Activated CD8-positive, alpha-beta T cell treated with anti-CD3 and anti-CD28 coated beads, Interleukin-2, amount 10 ng/mL, durations not matched to agents 7 days and 5 days (primary cell): Measurements from ENCODE around the gene NFIA. TPM values are rescaled to one million over a fixed set of nuclear protein-coding genes. Genes with fewer than 3 reads are reported as not detected.

Source experiments
- ATAC-seq: fragments of 150-1000 bp; cut with Tn5 transposase; one replicate; pipeline ENCODE4 v1.10.0; 2021; ENCODE audit warnings: moderate library complexity
- CTCF ChIA-PET: fragments of 350-600 bp; sonication (Branson Sonifier 250); formaldehyde crosslinking; loops from one replicate; lab custom pipeline; 2021; ENCODE audit warnings: antibody characterized with exemption; lab: Charles Lee
- POLR2A ChIA-PET: fragments of 350-600 bp; sonication (Branson Sonifier 250); formaldehyde crosslinking; loops from one replicate; lab custom pipeline; 2021; ENCODE audit warnings: antibody characterized with exemption; lab: Charles Lee
- DNase-seq: peaks from one replicate; pipeline ENCODE4 v3.0.0-alpha.2; 2020
- H3K27ac Mint-ChIP-seq: one replicate; pipeline ENCODE4 v1.8.0; 2021; ENCODE audit warnings: mild to moderate bottlenecking, mixed read lengths
- H3K27me3 Mint-ChIP-seq: one replicate; pipeline ENCODE4 v1.8.0; 2021; ENCODE audit warnings: low read depth, mixed read lengths
- H3K36me3 Mint-ChIP-seq: one replicate; pipeline ENCODE4 v1.8.0; 2021; ENCODE audit warnings: low read depth, mixed read lengths
- H3K4me1 Mint-ChIP-seq: one replicate; pipeline ENCODE4 v1.8.0; 2021; ENCODE audit warnings: low read depth, mixed read lengths
- H3K4me3 Mint-ChIP-seq: one replicate; pipeline ENCODE4 v1.8.0; 2021; ENCODE audit warnings: mild to moderate bottlenecking, mixed read lengths
- H3K9me3 Mint-ChIP-seq: one replicate; pipeline ENCODE4 v1.8.0; 2022; ENCODE audit warnings: mixed read lengths; ENCODE audit not compliant: insufficient read depth
- total RNA-seq, 2 experiments: library from RNA; stranded (reverse); gene quantifications; one replicate each; pipeline ENCODE4 v1.2.3, GENCODE V29; 2021

NFIA gene
- total RNA-seq, 2 experiments from 2014 or later: 0.66 to 0.78 TPM

DNA sequence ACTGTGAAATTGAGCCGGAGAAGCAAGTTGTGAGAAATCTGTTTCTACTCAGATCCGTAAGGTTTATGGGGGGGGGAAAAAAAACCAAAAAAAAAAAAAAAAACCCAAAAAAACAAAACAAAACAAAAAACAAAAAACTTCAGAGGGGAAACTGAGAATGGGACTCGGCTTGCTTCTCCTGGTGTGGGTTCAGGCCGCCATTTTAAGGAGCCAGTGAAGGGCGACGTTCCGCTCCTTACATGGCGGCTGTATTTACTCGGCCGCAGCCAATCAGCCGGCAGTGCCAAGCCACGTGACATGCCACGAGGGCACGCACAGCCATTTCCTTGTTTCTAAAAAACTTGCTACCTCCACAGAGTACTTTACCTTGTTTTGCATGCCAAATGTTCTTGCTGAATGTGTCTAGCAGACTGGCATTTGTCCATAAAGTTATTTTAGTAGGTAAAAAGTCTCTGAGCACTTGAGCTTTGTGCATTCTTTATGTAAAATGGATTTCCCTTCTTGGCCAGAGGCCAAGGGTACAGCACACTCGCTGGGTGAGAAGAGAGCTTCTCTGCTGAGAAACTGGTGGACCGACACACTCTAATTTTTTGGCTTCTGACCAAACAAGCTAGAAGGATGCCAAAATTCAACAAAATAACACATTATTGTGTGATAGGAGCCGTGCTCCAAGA is 101.8 kb downstream of the NFIA start:
- H3K36me3 Mint-ChIP-seq: no peaks in the 10 kb centered on the region
- peaks cover 11% of the 10 kb centered on the region for H3K27me3 Mint-ChIP-seq
- DNase-seq: no peak
- ATAC-seq: no peak
- ChIA-PET CTCF (no interaction called here), POLR2A (no interaction called here)
- H3K4me1 Mint-ChIP-seq: no peaks in the 10 kb centered on the region
- H3K9me3 Mint-ChIP-seq: no peaks in the 10 kb centered on the region
- H3K4me3 Mint-ChIP-seq: no peak overlapping the region
- H3K27ac Mint-ChIP-seq: no peak overlapping the region

GRCh38 chr1:61184714-61185106 is 102.3 kb downstream of the NFIA start:
- no peak for DNase-seq
- no peak overlapping the region for H3K27ac Mint-ChIP-seq
- ChIA-PET POLR2A (no interaction called here), CTCF (no interaction called here)
- H3K27me3 Mint-ChIP-seq: peaks cover 11% of the 10 kb centered on the region
- no peaks in the 10 kb centered on the region for H3K9me3 Mint-ChIP-seq
- no peaks in the 10 kb centered on the region for H3K4me1 Mint-ChIP-seq
- no peak overlapping the region for H3K4me3 Mint-ChIP-seq
- no peak for ATAC-seq
- no peaks in the 10 kb centered on the region for H3K36me3 Mint-ChIP-seq

- Mint-ChIP-seq H3K4me3 (no peak overlapping the region), H3K9me3 (no peaks in the 10 kb centered on the region), H3K27ac (no peak overlapping the region), H3K4me1 (no peaks in the 10 kb centered on the region), H3K36me3 (no peaks in the 10 kb centered on the region), H3K27me3 (peaks cover 11% of the 10 kb centered on the region)
- ATAC-seq (no peak), DNase-seq (no peak)
- CTCF ChIA-PET: no interaction called here
- POLR2A ChIA-PET: no interaction called here
Measured at GRCh38 chr1:61186753-61187152, 104.4 kb downstream of the NFIA start.

DNA sequence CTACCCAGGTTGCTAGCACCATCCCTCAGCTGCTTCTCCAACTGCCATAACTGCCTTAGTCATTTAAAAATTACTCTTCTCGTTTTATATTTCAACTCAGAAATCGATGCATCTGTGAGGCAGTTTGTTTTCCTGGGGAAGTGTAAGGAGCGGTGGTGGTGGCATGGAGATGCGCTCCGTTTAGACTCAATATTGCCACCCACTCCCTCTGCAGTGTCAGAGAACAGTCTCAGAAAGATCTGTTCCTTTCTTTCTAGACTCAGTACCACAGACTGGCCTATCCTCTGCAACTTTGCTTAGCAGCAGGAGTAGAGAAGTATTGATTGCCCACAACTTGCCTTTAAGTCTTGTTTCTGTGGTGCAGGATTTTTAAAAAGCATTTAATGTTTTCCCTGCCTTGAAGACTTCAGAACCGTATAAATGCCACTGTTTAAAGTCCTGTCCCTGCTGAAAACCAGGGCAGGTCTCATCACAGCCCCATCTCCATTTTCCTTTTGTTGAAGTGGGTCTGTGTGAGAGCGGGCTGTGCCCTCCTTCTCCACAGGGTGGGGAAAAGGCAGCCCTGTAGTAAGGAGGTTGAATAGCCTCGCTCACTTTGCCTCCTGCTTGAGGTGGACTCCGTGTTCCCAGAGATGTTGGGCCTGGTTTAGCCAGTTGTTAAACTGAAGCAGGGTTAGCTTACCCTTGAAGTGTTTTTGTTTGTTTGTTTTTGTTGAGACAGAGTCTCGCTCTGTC is 105.2 kb downstream of the NFIA start:
- Mint-ChIP-seq H3K4me1 (no peaks in the 10 kb centered on the region), H3K27ac (no peak overlapping the region), H3K4me3 (no peak overlapping the region), H3K9me3 (no peaks in the 10 kb centered on the region), H3K27me3 (peaks cover 11% of the 10 kb centered on the region), H3K36me3 (no peaks in the 10 kb centered on the region)
- ChIA-PET POLR2A (no interaction called here), CTCF (no interaction called here)
- DNase-seq: no peak
- ATAC-seq: no peak

GRCh38 chr1:61190153-61190552 is 107.8 kb downstream of the NFIA start:
- Mint-ChIP-seq H3K9me3 (no peaks in the 10 kb centered on the region), H3K27me3 (peaks cover 3% of the 10 kb centered on the region), H3K27ac (no peak overlapping the region), H3K4me3 (no peak overlapping the region), H3K36me3 (no peaks in the 10 kb centered on the region), H3K4me1 (no peaks in the 10 kb centered on the region)
- CTCF ChIA-PET: no interaction called here
- DNase-seq: no peak
- POLR2A ChIA-PET: no interaction called here
- no peak for ATAC-seq

DNA sequence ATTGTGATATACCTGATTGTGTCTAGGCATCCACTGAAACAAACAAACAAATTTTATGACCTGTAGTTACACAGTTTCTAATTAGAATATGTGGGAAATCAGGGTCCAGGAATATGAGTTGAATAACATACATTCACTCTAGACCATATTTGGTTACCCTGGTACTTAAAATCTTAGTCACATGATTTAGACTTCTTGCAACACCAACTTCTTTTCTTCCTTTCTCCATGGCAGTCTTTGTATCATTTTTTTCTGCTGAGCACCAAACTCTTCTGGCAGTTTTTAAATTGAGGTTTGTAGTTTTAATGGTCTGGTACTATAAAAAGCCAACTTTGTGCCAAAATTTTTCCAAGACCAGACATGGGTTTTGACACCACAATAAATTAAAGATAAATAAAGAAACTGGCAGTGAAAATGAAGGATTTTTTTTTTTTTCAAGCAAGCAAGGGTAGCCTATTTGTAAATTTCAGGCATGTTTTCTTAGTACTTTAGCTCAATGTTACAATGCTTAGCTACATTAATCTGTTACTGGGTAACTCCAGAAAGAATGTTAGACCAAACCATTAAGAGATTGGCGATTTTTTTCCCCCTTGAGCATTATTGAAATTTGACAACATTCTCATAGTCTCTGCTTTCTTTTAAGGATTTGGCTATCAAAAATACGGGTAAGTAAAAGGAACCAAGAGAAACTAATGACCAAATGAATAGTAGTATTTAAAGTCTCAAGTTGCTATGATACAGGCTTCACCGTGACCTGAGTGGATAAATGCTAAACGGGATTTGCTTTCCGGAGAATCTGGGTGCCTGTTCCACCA is 108.5 kb downstream of the NFIA start:
- ChIA-PET CTCF (no interaction called here), POLR2A (interaction anchor here (0.6 kb wide), 1 partner anchor 175 kb away, joined by 3 read pairs; no protein-coding TSS in a partner anchor)
- H3K4me1 Mint-ChIP-seq: no peaks in the 10 kb centered on the region
- ATAC-seq (no peak), DNase-seq (no peak)
- H3K36me3 Mint-ChIP-seq: no peaks in the 10 kb centered on the region
- H3K4me3 Mint-ChIP-seq: no peak overlapping the region
- no peaks in the 10 kb centered on the region for H3K27me3 Mint-ChIP-seq
- no peak overlapping the region for H3K27ac Mint-ChIP-seq
- no peaks in the 10 kb centered on the region for H3K9me3 Mint-ChIP-seq

- Mint-ChIP-seq H3K27me3 (no peaks in the 10 kb centered on the region), H3K4me3 (no peak overlapping the region), H3K36me3 (no peaks in the 10 kb centered on the region), H3K27ac (no peak overlapping the region), H3K4me1 (no peaks in the 10 kb centered on the region), H3K9me3 (no peaks in the 10 kb centered on the region)
- ChIA-PET CTCF (no interaction called here), POLR2A (interaction anchor here (0.6 kb wide), 1 partner anchor 176 kb away, joined by 3 read pairs; no protein-coding TSS in a partner anchor)
- ATAC-seq (no peak), DNase-seq (no peak)
Measured at GRCh38 chr1:61191433-61191720, 109.0 kb downstream of the NFIA start.

- ATAC-seq: no peak
- H3K9me3 Mint-ChIP-seq: no peaks in the 10 kb centered on the region
- H3K36me3 Mint-ChIP-seq: no peaks in the 10 kb centered on the region
- DNase-seq: no peak
- POLR2A ChIA-PET: no interaction called here
- H3K4me1 Mint-ChIP-seq: no peaks in the 10 kb centered on the region
- H3K27me3 Mint-ChIP-seq: no peaks in the 10 kb centered on the region
- no peak overlapping the region for H3K27ac Mint-ChIP-seq
- CTCF ChIA-PET: interaction anchor here (0.8 kb wide), 1 partner anchor 261 kb away, joined by 3 read pairs; no protein-coding TSS in a partner anchor
- no peak overlapping the region for H3K4me3 Mint-ChIP-seq
Measured at GRCh38 chr1:61192663-61193330, 110.4 kb downstream of the NFIA start.

DNA sequence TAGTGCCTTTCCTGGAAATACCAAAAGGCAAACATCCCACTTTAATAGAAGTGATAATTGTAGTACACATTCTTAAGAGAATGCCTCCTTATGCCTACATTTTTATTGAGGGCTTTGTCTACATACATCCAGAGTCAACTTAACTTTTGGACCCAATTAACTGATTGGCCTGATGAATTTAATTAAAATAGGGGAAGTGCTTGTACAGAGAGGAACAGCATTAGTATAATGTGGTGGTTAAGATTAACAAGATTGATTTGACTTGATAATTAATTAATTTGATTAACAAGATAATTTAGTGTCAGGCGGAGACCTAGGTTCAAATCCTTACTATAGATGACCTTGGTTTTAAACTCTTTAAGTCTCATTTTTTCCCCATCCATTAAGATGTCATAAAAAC is 111.4 kb downstream of the NFIA start:
- Mint-ChIP-seq H3K27me3 (no peaks in the 10 kb centered on the region), H3K9me3 (no peaks in the 10 kb centered on the region), H3K4me1 (no peaks in the 10 kb centered on the region), H3K27ac (no peak overlapping the region), H3K36me3 (no peaks in the 10 kb centered on the region), H3K4me3 (no peak overlapping the region)
- CTCF ChIA-PET: no interaction called here
- POLR2A ChIA-PET: no interaction called here
- ATAC-seq (no peak), DNase-seq (no peak)

DNA sequence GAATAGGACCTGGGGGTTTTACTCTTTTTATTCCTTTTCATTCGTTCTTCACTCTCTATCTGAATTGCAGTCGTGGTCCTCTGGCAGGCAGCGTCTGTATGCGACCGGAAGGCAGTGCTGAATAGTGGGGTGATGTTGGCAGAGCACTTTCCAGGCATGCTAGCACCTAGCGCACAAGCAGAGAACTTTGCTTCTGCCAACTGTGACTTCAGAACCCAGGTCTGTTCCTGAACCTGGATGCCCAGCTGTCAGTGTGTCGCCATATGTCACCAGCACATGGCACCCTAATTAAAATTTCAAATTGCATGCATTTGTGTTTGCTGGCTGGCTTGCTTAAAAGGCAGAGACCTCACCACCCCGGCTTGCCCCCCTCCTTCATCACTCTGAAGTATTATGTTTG is 116.2 kb downstream of the NFIA start:
- ChIA-PET POLR2A (no interaction called here), CTCF (no interaction called here)
- Mint-ChIP-seq H3K4me1 (no peaks in the 10 kb centered on the region), H3K36me3 (no peaks in the 10 kb centered on the region), H3K27me3 (no peaks in the 10 kb centered on the region), H3K9me3 (no peaks in the 10 kb centered on the region), H3K4me3 (no peak overlapping the region), H3K27ac (no peak overlapping the region)
- ATAC-seq (no peak), DNase-seq (no peak)

DNA sequence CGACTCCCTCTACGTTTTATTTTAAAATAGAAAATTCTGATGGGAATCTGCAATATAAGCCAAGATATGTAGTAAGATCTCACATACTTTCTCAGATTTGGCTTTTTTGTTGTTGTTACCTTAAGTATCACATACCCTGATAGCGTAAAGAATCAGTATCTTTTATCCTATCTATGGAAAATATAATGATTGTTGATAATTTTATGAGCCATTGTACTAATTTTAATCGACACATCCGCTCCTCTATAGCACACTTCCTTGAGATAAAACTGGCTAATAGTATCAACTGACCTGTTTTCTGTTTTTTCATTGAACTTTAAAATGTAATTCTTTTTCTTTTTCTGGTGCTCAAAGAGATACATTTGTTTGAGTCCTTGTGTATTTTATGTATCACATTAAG is 118.7 kb downstream of the NFIA start:
- DNase-seq (no peak), ATAC-seq (no peak)
- CTCF ChIA-PET: no interaction called here
- Mint-ChIP-seq H3K27me3 (no peaks in the 10 kb centered on the region), H3K36me3 (no peaks in the 10 kb centered on the region), H3K27ac (no peak overlapping the region), H3K9me3 (no peaks in the 10 kb centered on the region), H3K4me3 (no peak overlapping the region), H3K4me1 (no peaks in the 10 kb centered on the region)
- POLR2A ChIA-PET: no interaction called here
